HepG2 (cell line): ENCODE results near the gene MX2.

Experiments used
- FIP1L1 ChIP-seq: fragments of 200-400 bp; formaldehyde crosslinking; IDR thresholded peaks from 2 replicates; pipeline ENCODE4 v1.6.1; 2018; ENCODE audit warnings: low read depth, mild to moderate bottlenecking, low read length, moderate library complexity, borderline replicate concordance; ENCODE audit not compliant: insufficient read depth
- FLYWCH1 ChIP-seq: sonication (generic); formaldehyde crosslinking; IDR thresholded peaks from 2 replicates; pipeline ENCODE4 v1.8.1; 2023; ENCODE audit warnings: mild to moderate bottlenecking, missing genetic modification reagents
- NONO ChIP-seq, 2 experiments: fragments of 450-650 bp in 1 of 2; sonication (generic) in 1 of 2; formaldehyde crosslinking in 1 of 2; IDR thresholded peaks in 1 of 2; conservative IDR thresholded peaks in 1 of 2; 2 replicates each; pipeline versions ENCODE4 v1.6.1 to v1.8.0; 2017 to 2022; ENCODE audit warnings: mild to moderate bottlenecking in 1 of 2, missing genetic modification reagents in 1 of 2, moderate library complexity in 1 of 2
- ZNF281 ChIP-seq: sonication (generic); formaldehyde crosslinking; IDR thresholded peaks from 2 replicates; pipeline ENCODE4 v1.4.0; 2020; ENCODE audit warnings: missing genetic modification reagents, borderline replicate concordance
- ZNF550 ChIP-seq: sonication (generic); formaldehyde crosslinking; IDR thresholded peaks from 2 replicates; pipeline ENCODE4 v1.4.0; 2020; ENCODE audit warnings: mild to moderate bottlenecking, missing genetic modification reagents, borderline replicate concordance

GRCh38 chr21:41317458-41317857 lies 44.4 kb upstream of the MX2 start:
- no peak for TF ChIP-seq NONO (IDR thresholded peaks at IDR 0.05)
- no peak for TF ChIP-seq NONO (CRISPR knock-in tag; conservative IDR thresholded peaks at IDR 0.05)
- TF ChIP-seq FLYWCH1 (CRISPR knock-in tag): no peak
- no peak for TF ChIP-seq ZNF550
- no peak for TF ChIP-seq ZNF281 (CRISPR knock-in tag)
- no peak for TF ChIP-seq FIP1L1
